Measurements from ENCODE around the gene WEE1. TPM values are rescaled to one million over a fixed set of nuclear protein-coding genes. Genes with fewer than 3 reads are reported as not detected.
A peak's percentile ranks its signal among the peaks of the same experiment; 100 is the strongest.

The WEE1 gene
- total RNA-seq, 4 donors from 2014 or later, result 17.7 to 43.0 (median 26.3) TPM

DNA sequence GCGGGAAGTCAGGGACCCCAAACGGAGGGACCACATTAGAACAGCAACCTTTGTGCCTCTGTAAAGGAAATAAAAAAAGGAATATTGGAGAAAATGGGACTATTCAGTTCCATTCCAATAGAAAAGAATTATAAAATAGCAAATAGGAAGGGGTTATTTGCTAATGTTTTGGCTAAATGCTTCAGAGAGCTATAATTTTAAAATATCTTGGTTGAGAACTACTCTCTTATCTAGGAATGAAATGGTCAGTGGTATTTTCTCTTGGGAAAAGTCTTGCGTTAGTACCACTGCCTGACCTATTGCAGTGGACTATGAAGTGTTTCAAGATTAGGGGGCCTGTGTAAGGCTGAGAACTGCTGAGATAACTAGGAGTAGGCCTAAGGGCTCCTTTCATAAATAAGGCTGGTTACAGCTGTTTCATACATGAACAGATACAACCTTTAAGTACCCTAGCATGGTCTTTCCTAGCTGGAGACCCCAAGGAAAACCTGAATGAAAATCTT is 6.9 kb upstream of the WEE1 start:
- ATAC-seq (ENCODE audit: low FRiP score), result peak; percentile 36
- no peak for DNase-seq (ENCODE audit: low spot score)
- TF ChIP-seq, protein P1, sequence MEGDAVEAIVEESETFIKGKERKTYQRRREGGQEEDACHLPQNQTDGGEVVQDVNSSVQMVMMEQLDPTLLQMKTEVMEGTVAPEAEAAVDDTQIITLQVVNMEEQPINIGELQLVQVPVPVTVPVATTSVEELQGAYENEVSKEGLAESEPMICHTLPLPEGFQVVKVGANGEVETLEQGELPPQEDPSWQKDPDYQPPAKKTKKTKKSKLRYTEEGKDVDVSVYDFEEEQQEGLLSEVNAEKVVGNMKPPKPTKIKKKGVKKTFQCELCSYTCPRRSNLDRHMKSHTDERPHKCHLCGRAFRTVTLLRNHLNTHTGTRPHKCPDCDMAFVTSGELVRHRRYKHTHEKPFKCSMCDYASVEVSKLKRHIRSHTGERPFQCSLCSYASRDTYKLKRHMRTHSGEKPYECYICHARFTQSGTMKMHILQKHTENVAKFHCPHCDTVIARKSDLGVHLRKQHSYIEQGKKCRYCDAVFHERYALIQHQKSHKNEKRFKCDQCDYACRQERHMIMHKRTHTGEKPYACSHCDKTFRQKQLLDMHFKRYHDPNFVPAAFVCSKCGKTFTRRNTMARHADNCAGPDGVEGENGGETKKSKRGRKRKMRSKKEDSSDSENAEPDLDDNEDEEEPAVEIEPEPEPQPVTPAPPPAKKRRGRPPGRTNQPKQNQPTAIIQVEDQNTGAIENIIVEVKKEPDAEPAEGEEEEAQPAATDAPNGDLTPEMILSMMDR (IDR thresholded peaks at IDR 0.05), result no peak

DNA sequence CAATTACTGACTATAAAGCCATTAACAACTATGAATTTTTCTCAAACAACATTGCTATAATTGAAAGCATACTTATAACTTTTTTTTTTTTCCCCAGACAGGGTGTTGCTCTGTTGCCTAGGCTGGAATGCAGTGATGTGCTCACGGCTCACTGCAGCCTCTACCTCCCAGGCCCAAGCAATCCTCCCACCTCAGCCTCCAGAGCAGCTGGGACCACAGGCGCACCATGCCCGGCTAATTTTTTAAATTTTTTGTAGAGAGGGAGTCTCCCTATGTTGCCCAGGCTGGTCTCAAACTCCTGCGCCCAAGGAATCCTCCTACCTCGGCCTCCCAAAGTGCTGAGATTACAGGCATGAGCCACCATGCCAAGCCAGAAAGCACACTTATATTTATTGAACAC is 6.1 kb upstream of the WEE1 start:
- TF ChIP-seq, protein P1 (IDR thresholded peaks at IDR 0.05), result no peak

DNA sequence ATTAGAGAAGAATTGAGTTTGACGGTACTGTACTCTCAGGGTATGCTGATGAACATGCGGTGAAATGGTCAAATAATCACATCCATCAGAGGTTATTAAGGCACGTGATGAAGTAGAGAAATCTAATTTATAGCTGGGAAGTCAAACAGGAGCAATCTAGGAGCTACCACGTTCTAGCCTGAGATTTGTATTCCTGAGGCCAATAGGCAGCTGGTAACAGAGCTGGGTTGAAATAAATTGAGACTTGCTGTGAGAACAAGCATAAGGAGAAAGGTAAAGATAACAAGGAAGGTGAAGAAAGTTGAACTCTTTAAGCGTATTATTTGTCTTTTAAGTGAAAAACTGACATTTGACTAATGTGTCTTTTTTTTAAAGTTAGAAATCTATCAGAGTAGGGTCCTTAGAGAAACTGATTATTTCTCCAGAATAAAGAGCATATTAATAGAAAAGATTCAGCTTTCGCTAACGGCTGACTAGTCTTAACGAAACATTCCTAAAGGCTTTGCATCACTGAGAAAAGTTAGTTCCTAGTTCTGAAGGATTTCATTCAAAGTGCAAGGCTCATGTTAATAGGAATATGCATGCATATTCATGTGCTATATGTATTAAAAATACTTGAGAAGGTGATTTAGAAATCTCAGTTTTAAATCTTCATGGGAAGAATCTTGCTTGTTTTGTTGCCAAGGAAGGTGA is 5.2 kb upstream of the WEE1 start:
- DNase-seq (ENCODE audit: low spot score) (no peak), ATAC-seq (ENCODE audit: low FRiP score) (no peak)
- TF ChIP-seq, protein P1 (IDR thresholded peaks at IDR 0.05), result no peak

More for the DNA sequence above, 6.1 kb upstream of the WEE1 start:
- DNase-seq (ENCODE audit: low spot score) (no peak), ATAC-seq (ENCODE audit: low FRiP score) (no peak)

DNA sequence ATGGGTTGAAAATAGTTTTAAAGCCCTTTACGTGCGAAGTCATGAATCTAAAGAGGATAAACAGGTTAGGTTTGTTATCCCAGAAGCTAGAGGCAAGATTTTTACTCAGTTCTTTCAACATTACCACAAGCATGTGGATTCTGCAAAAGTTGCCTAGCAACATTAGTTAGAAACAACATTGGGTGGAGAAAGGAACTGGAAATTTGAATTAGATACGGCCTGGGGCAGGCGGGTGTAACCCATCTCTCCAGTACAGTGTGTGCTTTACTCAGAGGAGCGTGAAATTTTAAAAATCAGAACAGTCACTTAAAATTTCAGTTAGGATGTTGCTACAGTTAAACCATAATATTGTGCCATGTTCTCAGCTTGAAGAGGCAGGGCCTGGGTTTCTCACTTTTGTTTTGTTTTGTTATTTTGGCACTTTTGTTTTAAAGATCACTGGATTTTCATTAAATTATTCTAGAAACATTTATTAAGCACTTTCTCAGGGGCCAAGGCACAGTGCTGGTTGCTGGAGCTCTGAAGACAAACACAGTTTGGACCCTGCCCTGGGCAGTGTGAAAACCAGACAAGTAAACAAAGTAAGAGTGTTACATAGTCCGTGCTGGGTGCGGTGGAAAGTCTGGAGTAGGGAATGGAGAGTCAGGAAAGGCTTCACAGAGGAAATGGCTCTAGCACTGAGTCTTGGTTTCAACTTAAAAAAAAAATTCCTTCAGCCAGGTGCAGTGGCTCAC is 4.4 kb upstream of the WEE1 start:
- ATAC-seq (ENCODE audit: low FRiP score) (peak; percentile 48), DNase-seq (ENCODE audit: low spot score) (no peak)
- TF ChIP-seq, protein P1 (IDR thresholded peaks at IDR 0.05), result no peak

DNA sequence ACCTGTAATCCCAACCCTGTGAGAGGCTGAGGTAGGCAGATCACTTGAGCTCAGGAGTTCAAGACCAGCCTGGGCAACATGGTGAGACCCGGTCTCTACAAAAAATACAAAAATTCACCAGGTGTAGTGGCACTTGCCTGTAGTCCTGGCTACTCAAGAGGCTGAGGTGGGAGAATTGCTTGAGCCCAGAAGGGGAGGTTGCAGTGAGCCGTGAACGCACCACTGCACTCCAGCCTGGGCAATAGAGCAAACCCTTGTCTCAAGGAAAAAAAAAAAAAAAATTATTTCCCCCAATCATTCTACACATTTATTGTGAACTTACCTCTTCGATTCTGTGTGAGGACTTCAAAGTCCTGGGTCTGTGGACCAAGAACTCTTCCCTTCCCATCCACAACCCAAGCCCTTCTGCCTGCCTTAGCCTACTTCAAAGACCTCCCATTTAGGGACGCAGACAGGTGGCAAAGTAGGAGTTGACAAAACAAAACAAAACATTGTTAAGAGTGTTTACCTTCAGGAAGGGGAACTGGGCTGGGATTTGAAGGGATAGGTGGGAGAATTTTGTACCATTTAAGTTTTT is 3.8 kb upstream of the WEE1 start:
- DNase-seq (ENCODE audit: low spot score) (no peak), ATAC-seq (ENCODE audit: low FRiP score) (no peak)
- TF ChIP-seq, protein P1 (IDR thresholded peaks at IDR 0.05), result no peak

DNA sequence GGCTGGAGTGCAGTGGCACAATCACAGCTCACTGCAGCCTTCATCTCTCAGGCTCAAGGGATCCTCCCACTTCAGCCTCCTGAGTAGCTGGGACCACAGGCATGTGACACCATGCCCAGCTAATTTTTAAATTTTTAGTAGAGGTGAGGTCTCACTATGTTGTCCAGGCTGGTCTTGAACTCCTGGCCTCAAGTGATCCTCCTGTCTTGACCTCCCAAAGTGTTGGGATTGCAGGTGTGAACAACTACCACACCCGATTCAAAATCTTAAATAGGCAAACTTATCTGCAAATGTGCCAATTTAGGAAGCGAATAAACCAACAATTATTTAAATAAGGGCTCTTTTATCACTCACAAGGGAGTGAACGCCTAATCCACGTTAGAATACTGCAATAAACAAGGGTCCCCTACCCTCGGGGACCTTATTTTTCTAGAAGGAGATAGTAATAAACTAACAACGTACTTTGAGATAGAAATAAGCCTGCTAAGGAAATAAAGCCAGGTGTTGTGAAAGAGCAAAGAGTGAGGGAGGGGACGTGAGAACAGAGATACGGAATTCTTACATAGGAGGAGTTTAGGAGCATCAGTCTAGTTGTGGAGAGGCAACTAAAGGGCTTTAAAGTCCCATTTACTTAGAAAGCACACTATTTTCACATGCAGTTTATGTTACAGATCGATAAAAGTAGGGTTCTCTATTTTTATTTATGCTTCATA is 3.0 kb upstream of the WEE1 start:
- TF ChIP-seq, protein P1 (IDR thresholded peaks at IDR 0.05), result no peak
- ATAC-seq (ENCODE audit: low FRiP score), result no peak
- no peak for DNase-seq (ENCODE audit: low spot score)

Measured in omental fat pad (tissue), 4 donors.